ENCODE results near the gene CNNM4.

The CNNM4 gene

GRCh38 chr2:96860065-96861029 is 99.6 kb downstream of the CNNM4 start:
- Histone ChIP-seq H3K9ac (ENCODE audit: low read length) (no peak overlapping the region), H3K9me3 (ENCODE audit: insufficient read depth, low read length) (no peaks in the 10 kb centered on the region), H3K27me3 (ENCODE audit: low read depth, low read length) (no peaks in the 10 kb centered on the region), H3K4me2 (ENCODE audit: low read length) (no peak overlapping the region), H3K27ac (ENCODE audit: low read length) (no peak overlapping the region), H3K36me3 (replicated peaks; ENCODE audit: low read depth, low read length) (peaks cover 14% of the 10 kb centered on the region), H3K4me1 (ENCODE audit: low read length) (peaks cover 10% of the 10 kb centered on the region), H3K79me2 (ENCODE audit: low read length) (peaks cover 21% of the 10 kb centered on the region), H2AFZ (ENCODE audit: low read depth, low read length) (no peak overlapping the region), H3K4me3 (ENCODE audit: low read length) (no peak overlapping the region), H4K20me1 (ENCODE audit: insufficient read depth, low read length) (peaks cover 3% of the 10 kb centered on the region; the same call in 1 of the 2 replicates)
- TF ChIP-seq EZH2phosphoT487 (IDR thresholded peaks at IDR 0.05; ENCODE audit: low read depth) (no peak), CTCF (IDR thresholded peaks at IDR 0.05; ENCODE audit: low read depth, low read length) (no peak)

GRCh38 chr2:96861074-96861473 is 100.4 kb downstream of the CNNM4 start:
- no peak overlapping the region for H2AFZ ChIP-seq (ENCODE audit: low read depth, low read length)
- H3K9ac ChIP-seq (ENCODE audit: low read length) = no peak overlapping the region
- no peaks in the 10 kb centered on the region for H3K27me3 ChIP-seq (ENCODE audit: low read depth, low read length)
- no peak overlapping the region for H3K27ac ChIP-seq (ENCODE audit: low read length)
- H3K4me3 ChIP-seq (ENCODE audit: low read length) = no peak overlapping the region
- TF ChIP-seq CTCF (IDR thresholded peaks at IDR 0.05; ENCODE audit: low read depth, low read length) = no peak
- no peak for TF ChIP-seq EZH2phosphoT487 (IDR thresholded peaks at IDR 0.05; ENCODE audit: low read depth)
- peaks cover 16% of the 10 kb centered on the region for H3K36me3 ChIP-seq (replicated peaks; ENCODE audit: low read depth, low read length)
- H3K4me2 ChIP-seq (ENCODE audit: low read length) = no peak overlapping the region
- peaks cover 10% of the 10 kb centered on the region for H3K4me1 ChIP-seq (ENCODE audit: low read length)
- H3K9me3 ChIP-seq (ENCODE audit: insufficient read depth, low read length) = no peaks in the 10 kb centered on the region
- H3K79me2 ChIP-seq (ENCODE audit: low read length) = peaks cover 18% of the 10 kb centered on the region
- H4K20me1 ChIP-seq (ENCODE audit: insufficient read depth, low read length) = peaks cover 3% of the 10 kb centered on the region; the same call in 1 of the 2 replicates

Measured in OCI-LY3 (cell line).